Glutamatergic neuron (in vitro differentiated cells): ENCODE measurements around the gene WDR45B. TPM values are rescaled to one million over a fixed set of nuclear protein-coding genes. Genes with fewer than 3 reads are reported as not detected.

Experiments used
- DNase-seq: peaks from one replicate; pipeline ENCODE4 v3.0.0; 2022
- H3K27ac Mint-ChIP-seq: one replicate; pipeline ENCODE4 v1.8.0; 2020; ENCODE audit warnings: mild to moderate bottlenecking, mixed read lengths, inconsistent platforms; ENCODE audit not compliant: unreplicated experiment
- H3K27me3 Mint-ChIP-seq: one replicate; pipeline ENCODE4 v1.8.0; 2020; ENCODE audit warnings: mild to moderate bottlenecking, moderate library complexity, mixed read lengths, inconsistent platforms; ENCODE audit not compliant: unreplicated experiment
- H3K36me3 Mint-ChIP-seq: one replicate; pipeline ENCODE4 v1.8.0; 2020; ENCODE audit warnings: mild to moderate bottlenecking, mixed read lengths, inconsistent platforms; ENCODE audit not compliant: unreplicated experiment
- H3K4me1 Mint-ChIP-seq: one replicate; pipeline ENCODE4 v1.8.0; 2020; ENCODE audit warnings: mild to moderate bottlenecking, low read depth, mixed read lengths, inconsistent platforms; ENCODE audit not compliant: unreplicated experiment
- H3K4me3 Mint-ChIP-seq: one replicate; pipeline ENCODE4 v1.8.0; 2020; ENCODE audit warnings: mild to moderate bottlenecking, mixed read lengths, inconsistent platforms; ENCODE audit not compliant: unreplicated experiment
- H3K9me3 Mint-ChIP-seq: one replicate; pipeline ENCODE4 v1.8.0; 2020; ENCODE audit warnings: mild to moderate bottlenecking, moderate library complexity, mixed read lengths, inconsistent platforms; ENCODE audit not compliant: unreplicated experiment
- CTCF ChIP-seq: fragments of 200-600 bp; sonication (generic); IDR thresholded peaks from one replicate; pipeline ENCODE4 v1.5.0; 2021; ENCODE audit not compliant: partially characterized antibody, unreplicated experiment
- total RNA-seq: library from RNA; stranded (reverse); fragmentation: NEBNext Ultra II Directional; extraction: Animal tissue kit (Norgen Biotek cat#: 25700); gene quantifications from one replicate; pipeline ENCODE4 v1.2.1, GENCODE V29; 2021; ENCODE audit not compliant: unreplicated experiment

The WDR45B gene
- total RNA-seq, 1 donor from 2014 or later, result 60.4 TPM

GRCh38 chr17:82598256-82599119 lies 49.8 kb downstream of the WDR45B start:
- no peak for DNase-seq
- Mint-ChIP-seq H3K27me3 (peaks cover 16% of the 10 kb centered on the region), H3K27ac (no peak overlapping the region), H3K4me1 (peaks cover 9% of the 10 kb centered on the region), H3K4me3 (no peak overlapping the region), H3K9me3 (peaks cover 16% of the 10 kb centered on the region), H3K36me3 (peaks cover 5% of the 10 kb centered on the region)
- no peak for TF ChIP-seq CTCF

- H3K9me3 Mint-ChIP-seq, result peaks cover 14% of the 10 kb centered on the region
- peaks cover 10% of the 10 kb centered on the region for H3K4me1 Mint-ChIP-seq
- H3K4me3 Mint-ChIP-seq, result no peak overlapping the region
- H3K27me3 Mint-ChIP-seq, result peaks cover 10% of the 10 kb centered on the region
- DNase-seq, result no peak
- H3K27ac Mint-ChIP-seq, result no peak overlapping the region
- H3K36me3 Mint-ChIP-seq, result no peaks in the 10 kb centered on the region
- no peak for TF ChIP-seq CTCF
These were observed 51.2 kb downstream of the WDR45B start for GRCh38 chr17:82596837-82597672.

- H3K4me3 Mint-ChIP-seq, result no peak overlapping the region
- peaks cover 13% of the 10 kb centered on the region for H3K27me3 Mint-ChIP-seq
- no peak for DNase-seq
- no peaks in the 10 kb centered on the region for H3K36me3 Mint-ChIP-seq
- no peak overlapping the region for H3K27ac Mint-ChIP-seq
- peaks cover 11% of the 10 kb centered on the region for H3K9me3 Mint-ChIP-seq
- peaks cover 10% of the 10 kb centered on the region for H3K4me1 Mint-ChIP-seq
- no peak for TF ChIP-seq CTCF
These were observed 51.9 kb downstream of the WDR45B start for GRCh38 chr17:82596296-82596695.

- peaks cover 13% of the 10 kb centered on the region for H3K27me3 Mint-ChIP-seq
- H3K36me3 Mint-ChIP-seq, result no peaks in the 10 kb centered on the region
- H3K27ac Mint-ChIP-seq, result no peak overlapping the region
- peaks cover 11% of the 10 kb centered on the region for H3K9me3 Mint-ChIP-seq
- no peak for DNase-seq
- H3K4me1 Mint-ChIP-seq, result peaks cover 10% of the 10 kb centered on the region
- TF ChIP-seq CTCF, result no peak
- H3K4me3 Mint-ChIP-seq, result no peak overlapping the region
These were observed 52.4 kb downstream of the WDR45B start for GRCh38 chr17:82595893-82596292.
